HepG2 (cell line): ENCODE measurements around the gene CTU1.

Source experiments
- CTCF ChIP-seq: sonication (generic); formaldehyde crosslinking; IDR thresholded peaks from 2 replicates; pipeline ENCODE4 v1.5.0; 2020; ENCODE audit warnings: mild to moderate bottlenecking, missing genetic modification reagents, moderate library complexity
- SRF ChIP-seq: IDR thresholded peaks from 2 replicates; pipeline ENCODE4 v1.6.1; 2011; ENCODE audit warnings: mild to moderate bottlenecking, low read depth, low read length, moderate library complexity

- TF ChIP-seq SRF (no peak), CTCF (no peak)
Observed at GRCh38 chr19:51123802-51124201, 15.6 kb upstream of the CTU1 start.
